SK-N-SH (cell line): ENCODE data around the gene BLOC1S1. TPM values are rescaled to one million over a fixed set of nuclear protein-coding genes. Genes with fewer than 3 reads are reported as not detected.
A peak's percentile ranks its signal among the peaks of the same experiment; 100 is the strongest.

Experiments used
- CTCF ChIA-PET: fragments of 300-600, 350-600 bp; formaldehyde crosslinking; extraction: SDS; loops from one replicate; lab custom pipeline; 2021; lab: Yijun Ruan, JAX
- POLR2A ChIA-PET: fragments of 350-600 bp; sonication (Branson Sonifier 250); formaldehyde crosslinking; extraction: SDS; loops from one replicate; lab custom pipeline; 2020; ENCODE audit warnings: antibody characterized with exemption, inconsistent platforms; lab: Yijun Ruan, JAX
- DNase-seq: peaks from one replicate; pipeline ENCODE4 v3.0.0; 2012
- H2AFZ ChIP-seq: fragments of 200-600 bp; sonication (generic); 2 replicates; pipeline ENCODE4 v1.8.1; 2016; ENCODE audit warnings: antibody characterized with exemption, mild to moderate bottlenecking, low read depth
- H3F3A ChIP-seq: fragments of 200-600 bp; sonication (generic); replicated peaks from 2 replicates; pipeline ENCODE3; 2016; ENCODE audit warnings: antibody characterized with exemption, mild to moderate bottlenecking; ENCODE audit not compliant: insufficient read depth
- H3K27ac ChIP-seq, 2 experiments: fragments of 200-500 bp in 1 of 2; fragments of 200-600 bp in 1 of 2; sonication (Bioruptor generic) in 1 of 2; sonication (generic), shearing (Covaris generic) in 1 of 2; 2 replicates each; pipeline versions ENCODE4 v1.5.1 to v1.6.1; 2014 to 2016; ENCODE audit warnings: low read depth in 2 of 2, inconsistent platforms in 1 of 2, low read length in 1 of 2, mild to moderate bottlenecking in 1 of 2, mixed read lengths in 1 of 2
- H3K27me3 ChIP-seq: fragments of 200-600 bp; sonication (generic), shearing (Covaris generic); 2 replicates; pipeline ENCODE4 v1.6.1; 2016; ENCODE audit warnings: mixed run types; ENCODE audit not compliant: insufficient read depth
- H3K36me3 ChIP-seq, 2 experiments: fragments of 200-500 bp in 1 of 2; fragments of 200-600 bp in 1 of 2; sonication (Bioruptor generic) in 1 of 2; sonication (generic) in 1 of 2; replicated peaks in 1 of 2; 2 replicates each; pipeline versions ENCODE3 to v1.5.1; 2014 to 2016; ENCODE audit warnings: low read length in 1 of 2, mild to moderate bottlenecking in 1 of 2; ENCODE audit not compliant: insufficient read depth in 2 of 2, control insufficient read depth in 1 of 2
- H3K4me1 ChIP-seq, 2 experiments: fragments of 200-500 bp in 1 of 2; fragments of 200-600 bp in 1 of 2; sonication (Bioruptor generic) in 1 of 2; sonication (generic), shearing (Covaris generic) in 1 of 2; 2 replicates each; pipeline versions ENCODE4 v1.5.1 to v1.6.1; 2014 to 2016; ENCODE audit warnings: low read depth in 1 of 2, low read length in 1 of 2, mixed run types in 1 of 2; ENCODE audit not compliant: insufficient read depth in 2 of 2, control insufficient read depth in 1 of 2
- H3K4me2 ChIP-seq: fragments of 200-600 bp; sonication (generic), shearing (Covaris generic); 2 replicates; pipeline ENCODE4 v1.6.1; 2017; ENCODE audit warnings: mixed run types
- H3K4me3 ChIP-seq, 2 experiments: fragments of 200-500 bp in 1 of 2; fragments of 200-600 bp in 1 of 2; sonication (Bioruptor generic) in 1 of 2; sonication (generic), shearing (Covaris generic) in 1 of 2; 2 replicates each; pipeline versions ENCODE4 v1.5.1 to v1.8.1; 2014 to 2016; ENCODE audit warnings: low read depth in 2 of 2, inconsistent platforms in 1 of 2, low read length in 1 of 2, mild to moderate bottlenecking in 1 of 2, mixed read lengths in 1 of 2, moderate library complexity in 1 of 2
- H3K79me2 ChIP-seq: fragments of 200-600 bp; sonication (generic); 2 replicates; pipeline ENCODE4 v1.8.1; 2017; ENCODE audit warnings: mild to moderate bottlenecking; ENCODE audit not compliant: insufficient read depth
- H3K9ac ChIP-seq: fragments of 200-600 bp; sonication (generic); 2 replicates; pipeline ENCODE4 v1.6.1; 2017; ENCODE audit warnings: mixed run types
- H3K9me2 ChIP-seq: fragments of 200-600 bp; sonication (generic); 2 replicates; pipeline ENCODE4 v1.6.1; 2017; ENCODE audit warnings: mixed run types
- H3K9me3 ChIP-seq: fragments of 200-600 bp; sonication (generic); 2 replicates; pipeline ENCODE4 v1.6.1; 2017; ENCODE audit warnings: mixed run types, mild to moderate bottlenecking, moderate library complexity
- H4K20me1 ChIP-seq: fragments of 200-600 bp; sonication (generic); 2 replicates; pipeline ENCODE4 v1.6.1; 2017; ENCODE audit warnings: mild to moderate bottlenecking, mixed run types; ENCODE audit not compliant: insufficient read depth
- CTCF ChIP-seq: fragments of 200-600 bp; sonication (generic); IDR thresholded peaks from 2 replicates; pipeline ENCODE4 v1.6.1; 2017; ENCODE audit warnings: antibody characterized with exemption, mild to moderate bottlenecking, moderate library complexity
- FOXJ3 ChIP-seq: sonication (generic); formaldehyde crosslinking; IDR thresholded peaks from 2 replicates; pipeline ENCODE4 v1.5.1; 2020; ENCODE audit warnings: mild to moderate bottlenecking, missing genetic modification reagents
- FOXM1 ChIP-seq: IDR thresholded peaks from 2 replicates; pipeline ENCODE4 v1.4.0; 2012; ENCODE audit warnings: low read depth, mild to moderate bottlenecking
- GATA2 ChIP-seq: sonication (generic); formaldehyde crosslinking; IDR thresholded peaks from 2 replicates; pipeline ENCODE4 v1.5.0; 2020; ENCODE audit warnings: mild to moderate bottlenecking, missing genetic modification reagents
- JUND ChIP-seq: IDR thresholded peaks from 2 replicates; pipeline ENCODE4 v1.4.0; 2012
- MEF2A ChIP-seq: IDR thresholded peaks from 2 replicates; pipeline ENCODE4 v1.4.0; 2012; ENCODE audit warnings: low read depth, borderline replicate concordance
- MXI1 ChIP-seq: IDR thresholded peaks from 2 replicates; pipeline ENCODE4 v1.6.1; 2012; ENCODE audit warnings: mild to moderate bottlenecking, low read depth, low read length, improper control_type of control experiment
- NRF1 ChIP-seq: IDR thresholded peaks from 2 replicates; pipeline ENCODE4 v1.6.1; 2012; ENCODE audit warnings: low read depth, mild to moderate bottlenecking, low read length
- POLR2AphosphoS5 ChIP-seq: IDR thresholded peaks from 2 replicates; pipeline ENCODE4 v1.6.1; 2012; ENCODE audit warnings: low read depth, low read length
- RAD21 ChIP-seq: IDR thresholded peaks from 2 replicates; pipeline ENCODE4 v1.6.1; 2012; ENCODE audit warnings: mild to moderate bottlenecking, low read length
- REST ChIP-seq: IDR thresholded peaks from 2 replicates; pipeline ENCODE4 v1.6.1; 2012; ENCODE audit warnings: mild to moderate bottlenecking, low read depth, low read length, moderate library complexity
- SIN3A ChIP-seq: IDR thresholded peaks from 2 replicates; pipeline ENCODE4 v1.6.1; 2012; ENCODE audit warnings: low read depth, mild to moderate bottlenecking, low read length, moderate library complexity, borderline replicate concordance
- SMC3 ChIP-seq: IDR thresholded peaks from 2 replicates; pipeline ENCODE4 v1.6.1; 2012; ENCODE audit warnings: low read depth, low read length, improper control_type of control experiment
- TCF12 ChIP-seq: IDR thresholded peaks from 2 replicates; pipeline ENCODE4 v1.4.0; 2012
- USF1 ChIP-seq: IDR thresholded peaks from 2 replicates; pipeline ENCODE4 v1.4.0; 2012; ENCODE audit warnings: low read depth, borderline replicate concordance
- YY1 ChIP-seq: IDR thresholded peaks from 2 replicates; pipeline ENCODE4 v1.4.0; 2012; ENCODE audit warnings: low read depth, mild to moderate bottlenecking
- WGBS: methylation state at CpG from one replicate; pipeline ENCODE4 v1.1.6; 2017; ENCODE audit warnings: low lambda C conversion rate; 5-methylcytosine and 5-hydroxymethylcytosine counted together
- polyA plus RNA-seq, 3 experiments: library from polyadenylated mRNA; depleted of rRNA; stranded (reverse); fragments of >200 nt; gene quantifications; 2 replicates each; pipeline ENCODE4 v1.2.3, GENCODE V29; 2012
- TF ChIP-seq, protein P1 (sequence below): IDR thresholded peaks from 2 replicates; pipeline ENCODE4 v1.4.0; 2012; ENCODE audit warnings: low read depth
- TF ChIP-seq, protein P2 (sequence below): fragments of 150-350 bp; IDR thresholded peaks from 2 replicates; pipeline ENCODE4 v1.6.1; 2016; ENCODE audit warnings: mild to moderate bottlenecking, low read depth, low read length
- TF ChIP-seq, protein P3 (sequence below): IDR thresholded peaks from 2 replicates; pipeline ENCODE4; 2012

Gene BLOC1S1
- polyA plus RNA-seq, 1 of the 3 experiments (the other 2 are of a cell fraction): 331 TPM

DNA sequence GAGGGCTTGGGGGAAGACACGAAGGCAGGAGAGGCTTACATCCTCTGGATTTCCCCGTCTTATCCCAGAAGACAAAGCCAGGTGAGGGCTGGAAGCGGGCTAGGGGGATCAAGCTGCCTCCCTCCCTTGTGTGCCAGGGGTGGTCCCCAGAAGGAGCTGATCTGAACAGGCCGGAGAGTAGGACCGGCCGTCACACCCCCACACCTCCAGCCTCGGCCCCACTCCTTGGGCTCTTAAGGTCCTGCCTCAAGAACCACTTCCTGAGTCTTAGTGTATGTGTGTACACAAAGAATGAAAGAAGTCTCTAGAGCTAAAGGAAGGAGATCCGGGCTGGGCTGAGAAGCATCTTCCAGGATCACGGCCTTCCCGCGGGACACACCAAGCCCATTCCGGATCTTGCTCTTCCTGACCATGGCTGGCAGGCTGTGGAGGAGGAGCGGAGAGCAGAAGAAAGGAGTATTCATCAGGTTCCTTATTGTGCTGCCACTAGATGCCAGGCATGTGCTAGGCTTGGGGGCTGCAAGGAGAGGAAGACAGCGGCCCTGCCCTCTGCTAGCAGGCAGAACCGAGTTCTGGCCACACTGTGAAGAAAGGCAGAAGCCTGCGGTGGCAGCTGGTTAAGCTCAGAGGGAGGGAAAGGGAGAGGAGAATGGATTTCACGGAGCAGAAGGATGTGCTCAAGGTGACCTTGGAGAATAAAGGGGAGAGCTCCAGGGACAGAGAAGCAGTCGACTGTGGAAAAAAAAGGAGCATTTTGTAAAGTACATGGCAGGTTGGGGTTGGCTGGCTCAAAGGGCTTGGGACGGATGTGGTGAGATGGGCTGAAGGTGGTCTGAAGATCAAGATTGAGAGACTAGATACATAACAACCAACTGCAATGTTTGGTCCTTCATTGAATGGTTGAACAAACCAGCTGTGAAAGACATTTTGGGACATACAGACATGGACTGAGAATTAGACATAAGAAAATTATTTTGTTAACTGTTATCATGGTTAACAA lies 14.3 kb downstream of the BLOC1S1 start:
- TF ChIP-seq, protein P1, sequence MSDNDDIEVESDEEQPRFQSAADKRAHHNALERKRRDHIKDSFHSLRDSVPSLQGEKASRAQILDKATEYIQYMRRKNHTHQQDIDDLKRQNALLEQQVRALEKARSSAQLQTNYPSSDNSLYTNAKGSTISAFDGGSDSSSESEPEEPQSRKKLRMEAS: peak; percentile 58; the same call in 1 of the 2 replicates
- peak; percentile 21; the same call in 1 of the 2 replicates for TF ChIP-seq TCF12
- TF ChIP-seq USF1: no peak
- 0 out of 2 replicates have a peak, but pooled peaks have one; percentile 9 for TF ChIP-seq REST
- peak; percentile 35; the same call in 1 of the 2 replicates for TF ChIP-seq CTCF
- TF ChIP-seq JUND: no peak
- 0 out of 2 replicates have a peak, but pooled peaks have one; percentile 12 for TF ChIP-seq MXI1
- TF ChIP-seq, protein P2, sequence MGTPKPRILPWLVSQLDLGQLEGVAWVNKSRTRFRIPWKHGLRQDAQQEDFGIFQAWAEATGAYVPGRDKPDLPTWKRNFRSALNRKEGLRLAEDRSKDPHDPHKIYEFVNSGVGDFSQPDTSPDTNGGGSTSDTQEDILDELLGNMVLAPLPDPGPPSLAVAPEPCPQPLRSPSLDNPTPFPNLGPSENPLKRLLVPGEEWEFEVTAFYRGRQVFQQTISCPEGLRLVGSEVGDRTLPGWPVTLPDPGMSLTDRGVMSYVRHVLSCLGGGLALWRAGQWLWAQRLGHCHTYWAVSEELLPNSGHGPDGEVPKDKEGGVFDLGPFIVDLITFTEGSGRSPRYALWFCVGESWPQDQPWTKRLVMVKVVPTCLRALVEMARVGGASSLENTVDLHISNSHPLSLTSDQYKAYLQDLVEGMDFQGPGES: no peak
- peak; percentile 54 for TF ChIP-seq RAD21
- no peak for TF ChIP-seq FOXJ3 (CRISPR knock-in tag)
- TF ChIP-seq, protein P3, sequence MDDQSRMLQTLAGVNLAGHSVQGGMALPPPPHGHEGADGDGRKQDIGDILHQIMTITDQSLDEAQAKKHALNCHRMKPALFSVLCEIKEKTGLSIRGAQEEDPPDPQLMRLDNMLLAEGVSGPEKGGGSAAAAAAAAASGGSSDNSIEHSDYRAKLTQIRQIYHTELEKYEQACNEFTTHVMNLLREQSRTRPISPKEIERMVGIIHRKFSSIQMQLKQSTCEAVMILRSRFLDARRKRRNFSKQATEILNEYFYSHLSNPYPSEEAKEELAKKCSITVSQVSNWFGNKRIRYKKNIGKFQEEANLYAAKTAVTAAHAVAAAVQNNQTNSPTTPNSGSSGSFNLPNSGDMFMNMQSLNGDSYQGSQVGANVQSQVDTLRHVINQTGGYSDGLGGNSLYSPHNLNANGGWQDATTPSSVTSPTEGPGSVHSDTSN: no peak
- TF ChIP-seq FOXM1: no peak
- peak; percentile 86 for TF ChIP-seq POLR2AphosphoS5
- no peak for TF ChIP-seq SIN3A
- no peak for TF ChIP-seq MEF2A
- TF ChIP-seq NRF1: no peak
- TF ChIP-seq SMC3: no peak
- TF ChIP-seq GATA2 (CRISPR knock-in tag): no peak
- TF ChIP-seq YY1: 0 out of 2 replicates have a peak, but pooled peaks have one; percentile 22
- ChIA-PET POLR2A (interaction anchor here (0.7 to 2.5 kb wide), 14 partner anchors 8 to 374 kb away, joined by 3 to 14 read pairs (median 6); partner anchors contain the start of genes BLOC1S1, DNAJC14, ORMDL2 and PA2G4), CTCF (interaction anchor here (0.8 to 4.6 kb wide), 13 partner anchors 8 to 459 kb away, joined by 3 to 47 read pairs (median 3); partner anchors contain the start of genes RDH5 and SMARCC2)
- Histone ChIP-seq H3K9ac (peak overlapping the region; percentile 83), H3K9me2 (no peaks in the 10 kb centered on the region), H3K4me2 (peak overlapping the region; percentile 97), H3K9me3 (no peaks in the 10 kb centered on the region), H3K79me2 (peaks cover 45% of the 10 kb centered on the region), H3K4me3 (peak overlapping the region; percentile 74 to 97), H3K4me1 (peaks cover 0 to 23% of the 10 kb centered on the region in 2 experiments; a peak in 1 of 4 replicates), H3K36me3 (peaks cover 14 to 22% of the 10 kb centered on the region in 2 experiments), H2AFZ (peak overlapping the region; percentile 84), H3K27me3 (no peaks in the 10 kb centered on the region), H4K20me1 (peaks cover 31% of the 10 kb centered on the region), H3K27ac (peak overlapping the region; percentile 97 to 100), H3F3A (peaks cover 22% of the 10 kb centered on the region)
- peak; percentile 51 for DNase-seq
- WGBS: 19% methylated on average over 18 of the region's 19 CpGs
